ENCODE results near the gene CTIF. TPM values are rescaled to one million over a fixed set of nuclear protein-coding genes. Genes with fewer than 3 reads are reported as not detected.

The CTIF gene
- total RNA-seq, 1 donor from 2014 or later, result 19.5 TPM

GRCh38 chr18:48790226-48790863 lies 251.5 kb downstream of the CTIF start:
- DNase-seq, result no peak

- no peak for DNase-seq
Measured at GRCh38 chr18:48790869-48791635, 252.2 kb downstream of the CTIF start.

- no peak for DNase-seq
Measured at GRCh38 chr18:48791636-48792105, 252.8 kb downstream of the CTIF start.

GRCh38 chr18:48792141-48792540 lies 253.3 kb downstream of the CTIF start:
- DNase-seq, result no peak

- no peak for DNase-seq
Measured at GRCh38 chr18:48792611-48793380, 254.0 kb downstream of the CTIF start.

GRCh38 chr18:48794251-48794970 lies 255.6 kb downstream of the CTIF start:
- no peak for DNase-seq

- no peak for DNase-seq
Measured at GRCh38 chr18:48795696-48796095, 256.9 kb downstream of the CTIF start.

GRCh38 chr18:48796491-48797205 lies 257.8 kb downstream of the CTIF start:
- DNase-seq, result no peak

GRCh38 chr18:48797841-48798255 lies 259.0 kb downstream of the CTIF start:
- DNase-seq, result no peak

GRCh38 chr18:48798334-48799245 lies 259.8 kb downstream of the CTIF start:
- DNase-seq, result no peak

- no peak for DNase-seq
Measured at GRCh38 chr18:48799724-48800315, 261.0 kb downstream of the CTIF start.

GRCh38 chr18:48800466-48800865 lies 261.6 kb downstream of the CTIF start:
- no peak for DNase-seq

GRCh38 chr18:48800876-48801727 lies 262.3 kb downstream of the CTIF start:
- no peak for DNase-seq

GRCh38 chr18:48801728-48802542 lies 263.1 kb downstream of the CTIF start:
- no peak for DNase-seq

- DNase-seq, result no peak
Measured at GRCh38 chr18:48802543-48803290, 263.9 kb downstream of the CTIF start.

- no peak for DNase-seq
Measured at GRCh38 chr18:48803518-48803917, 264.7 kb downstream of the CTIF start.

Measured in skin of body (tissue), 2 donors.